HepG2 (cell line): Measurements from ENCODE around the gene PPP2R5E. TPM values are rescaled to one million over a fixed set of nuclear protein-coding genes. Genes with fewer than 3 reads are reported as not detected.

Source experiments
- ATAC-seq: fragments of 200-7000 bp; cut with Tn5 transposase; 3 replicates; pipeline ENCODE4 v1.9.1; 2020; ENCODE audit warnings: mild to moderate bottlenecking, moderate library complexity
- BruUV-seq: library from RNA; stranded (reverse); fragments of 400-500 nt; replicated peaks from 2 replicates; lab custom pipeline; 2021; lab: Mats Ljungman, UMichigan
- CTCF ChIA-PET: fragments of 300-600 bp; formaldehyde crosslinking; extraction: SDS; loops from one replicate; lab custom pipeline; 2021; ENCODE audit warnings: low total read pairs, inconsistent platforms, low intra/inter-chr PET ratio; lab: Yijun Ruan, JAX
- POLR2A ChIA-PET: fragments of 350-600 bp; sonication (Branson Sonifier 250); formaldehyde crosslinking; loops from one replicate; lab custom pipeline; 2020; ENCODE audit warnings: antibody characterized with exemption, inconsistent platforms; lab: Yijun Ruan, JAX
- DNase-seq: peaks from one replicate; pipeline ENCODE4 v3.0.0-alpha.2; 2015; ENCODE audit warnings: low spot score
- FAIRE-seq: peaks from 3 replicates; lab custom pipeline; 2011; peaks lifted over from hg19 to GRCh38; lab: Jason Lieb, UNC
- H2AFZ ChIP-seq: one replicate; pipeline ENCODE4 v1.6.1; 2011; ENCODE audit warnings: low read length, inconsistent platforms
- H3K27ac ChIP-seq: fragments of 300-600 bp; 3 replicates; pipeline ENCODE4 v1.8.0; 2011; ENCODE audit warnings: mixed run types, mild to moderate bottlenecking, mixed read lengths, low read length, inconsistent platforms; ENCODE audit not compliant: insufficient read depth; ENCODE audit errors: extremely low read length
- H3K27me3 ChIP-seq, 2 experiments: fragments of 200-600 bp in 1 of 2; 2 replicates in 1 of 2; 3 replicates in 1 of 2; pipeline versions ENCODE4 v1.6.0 to v1.8.0; 2011; ENCODE audit warnings: low read length in 2 of 2, mild to moderate bottlenecking in 2 of 2, moderate library complexity in 2 of 2, inconsistent platforms in 1 of 2; ENCODE audit not compliant: insufficient read depth in 2 of 2, control insufficient read depth in 1 of 2
- H3K36me3 ChIP-seq, 2 experiments: fragments of 200-600 bp in 1 of 2; replicated peaks in 1 of 2; 2 replicates in 1 of 2; 3 replicates in 1 of 2; pipeline versions ENCODE4 v1.5.1 to v1.8.0; 2011; ENCODE audit warnings: low read length in 2 of 2, inconsistent platforms in 1 of 2; ENCODE audit not compliant: insufficient read depth in 2 of 2, control insufficient read depth in 1 of 2
- H3K4me1 ChIP-seq: 2 replicates; pipeline ENCODE4 v1.5.1; 2012; ENCODE audit warnings: low read length, inconsistent platforms; ENCODE audit not compliant: insufficient read depth
- H3K4me2 ChIP-seq: 2 replicates; pipeline ENCODE4 v1.6.0; 2011; ENCODE audit warnings: low read depth, low read length, inconsistent platforms
- H3K4me3 ChIP-seq, 3 experiments: fragments of 200-600 bp in 1 of 3; sonication (generic), shearing (Covaris generic) in 1 of 3; replicated peaks in 1 of 3; 2 replicates each; pipeline ENCODE4 v1.5.1; 2011 to 2016; ENCODE audit warnings: low read length in 3 of 3, inconsistent platforms in 2 of 3, low read depth in 2 of 3, mild to moderate bottlenecking in 2 of 3, control low read depth in 1 of 3, mixed read lengths in 1 of 3; ENCODE audit not compliant: insufficient read depth in 1 of 3
- H3K79me2 ChIP-seq: one replicate; pipeline ENCODE4 v1.6.1; 2011; ENCODE audit warnings: low read length, inconsistent platforms; ENCODE audit not compliant: insufficient read depth
- H3K9ac ChIP-seq: 2 replicates; pipeline ENCODE4 v1.6.0; 2011; ENCODE audit warnings: mild to moderate bottlenecking, low read depth, low read length, inconsistent platforms; ENCODE audit not compliant: insufficient read depth
- H3K9me3 ChIP-seq: 2 replicates; pipeline ENCODE4 v1.5.1; 2012; ENCODE audit warnings: mild to moderate bottlenecking, low read length
- H4K20me1 ChIP-seq: 2 replicates; pipeline ENCODE4 v1.6.0; 2011; ENCODE audit warnings: inconsistent platforms, mild to moderate bottlenecking, low read length, moderate library complexity; ENCODE audit not compliant: insufficient read depth
- FOXK2 ChIP-seq: fragments of 450-650 bp; IDR thresholded peaks from 2 replicates; pipeline ENCODE4 v1.6.1; 2016
- GTF2F1 ChIP-seq: fragments of 150-350 bp; IDR thresholded peaks from 2 replicates; pipeline ENCODE4 v1.6.1; 2014; ENCODE audit warnings: low read length
- HIVEP1 ChIP-seq: sonication (generic); formaldehyde crosslinking; IDR thresholded peaks from 2 replicates; pipeline ENCODE4 v1.4.0; 2020; ENCODE audit warnings: mild to moderate bottlenecking, missing genetic modification reagents
- SPEN ChIP-seq: sonication (generic); formaldehyde crosslinking; IDR thresholded peaks from 2 replicates; pipeline ENCODE4 v1.5.1; 2020; ENCODE audit warnings: low read depth, mild to moderate bottlenecking, missing genetic modification reagents
- STAG1 ChIP-seq: sonication (generic); formaldehyde crosslinking; IDR thresholded peaks from 2 replicates; pipeline ENCODE4 v1.4.0; 2020; ENCODE audit warnings: missing genetic modification reagents
- ZBTB21 ChIP-seq: sonication (generic); formaldehyde crosslinking; IDR thresholded peaks from 2 replicates; pipeline ENCODE4 v1.4.0; 2020; ENCODE audit warnings: missing genetic modification reagents
- ZBTB38 ChIP-seq: sonication (generic); formaldehyde crosslinking; IDR thresholded peaks from 2 replicates; pipeline ENCODE4 v1.5.1; 2020; ENCODE audit warnings: mild to moderate bottlenecking, missing genetic modification reagents
- ZNF572 ChIP-seq: sonication (generic); formaldehyde crosslinking; IDR thresholded peaks from 2 replicates; pipeline ENCODE4 v1.5.1; 2020; ENCODE audit warnings: mild to moderate bottlenecking, missing genetic modification reagents
- ZNF577 ChIP-seq: sonication (generic); formaldehyde crosslinking; IDR thresholded peaks from 2 replicates; pipeline ENCODE4 v1.4.0; 2020; ENCODE audit warnings: mild to moderate bottlenecking, low read depth, missing genetic modification reagents, borderline replicate concordance
- ZNF672 ChIP-seq: sonication (generic); formaldehyde crosslinking; IDR thresholded peaks from 2 replicates; pipeline ENCODE4 v1.8.1; 2022; ENCODE audit warnings: missing genetic modification reagents
- ZNF678 ChIP-seq: sonication (generic); formaldehyde crosslinking; IDR thresholded peaks from 2 replicates; pipeline ENCODE4 v1.4.0; 2020; ENCODE audit warnings: mild to moderate bottlenecking, missing genetic modification reagents
- ZNF775 ChIP-seq: sonication (generic); formaldehyde crosslinking; IDR thresholded peaks from 2 replicates; pipeline ENCODE4 v1.4.0; 2020; ENCODE audit warnings: missing genetic modification reagents, mild to moderate bottlenecking, moderate library complexity, borderline replicate concordance
- WGBS: methylation state at CpG from one replicate; pipeline ENCODE4 v1.1.6; 2017; ENCODE audit warnings: low lambda C conversion rate; 5-methylcytosine and 5-hydroxymethylcytosine counted together
- in situ Hi-C: cut with HindIII; loops from 2 replicates; pipeline ENCODE4 v1.10.0; 2017; ENCODE audit warnings: low pct_unique_long_range_greater_than_20kb; ENCODE audit not compliant: extremely low pct_ligation_motif_present
- intact Hi-C: fragments of 100-400 bp; cut with micrococcal nuclease; formaldehyde crosslinking; loops from one replicate; pipeline ENCODE4 v1.10.0; 2022; ENCODE audit not compliant: unreplicated experiment
- polyA plus RNA-seq, 8 experiments: library from polyadenylated mRNA; depleted of rRNA in 3 of 8; stranded (reverse) in 7 of 8; unstranded in 1 of 8; fragments of >200 nt; fragmentation: Illumina TruSeq in 4 of 8; extraction: Trizol in 4 of 8; gene quantifications; 2 replicates each; pipeline versions ENCODE4 v1.2.1 to v1.2.3, GENCODE V29; 2011 to 2016; ENCODE audit warnings: low read depth in 4 of 8, missing spikeins in 1 of 8, mixed read lengths in 1 of 8; ENCODE audit not compliant: insufficient read depth in 1 of 8
- total RNA-seq, 5 experiments: library from RNA; depleted of rRNA; stranded (reverse); fragments of >200 nt; fragmentation: Illumina TruSeq; extraction: Trizol; gene quantifications; 2 replicates each; pipeline ENCODE4 v1.2.3, GENCODE V29; 2016; ENCODE audit warnings: low read depth in 1 of 5
- TF ChIP-seq, protein P1 (sequence below): conservative IDR thresholded peaks from 2 replicates; pipeline ENCODE4 v1.6.1; 2018; ENCODE audit warnings: missing genetic modification reagents
- TF ChIP-seq, protein P2 (sequence below): sonication (generic); formaldehyde crosslinking; IDR thresholded peaks from 2 replicates; pipeline ENCODE4 v1.9.0; 2021; ENCODE audit warnings: mild to moderate bottlenecking, missing genetic modification reagents
- TF ChIP-seq, protein P3 (sequence below): sonication (generic); formaldehyde crosslinking; IDR thresholded peaks from 2 replicates; pipeline ENCODE4 v1.5.1; 2020; ENCODE audit warnings: missing genetic modification reagents, mild to moderate bottlenecking, borderline replicate concordance

Gene PPP2R5E
- total and polyA plus RNA-seq, 2 of the 13 experiments (the other 11 are each of a cell fraction or from before 2014, with no cell fraction given) = 8.9 to 11.0 TPM

DNA sequence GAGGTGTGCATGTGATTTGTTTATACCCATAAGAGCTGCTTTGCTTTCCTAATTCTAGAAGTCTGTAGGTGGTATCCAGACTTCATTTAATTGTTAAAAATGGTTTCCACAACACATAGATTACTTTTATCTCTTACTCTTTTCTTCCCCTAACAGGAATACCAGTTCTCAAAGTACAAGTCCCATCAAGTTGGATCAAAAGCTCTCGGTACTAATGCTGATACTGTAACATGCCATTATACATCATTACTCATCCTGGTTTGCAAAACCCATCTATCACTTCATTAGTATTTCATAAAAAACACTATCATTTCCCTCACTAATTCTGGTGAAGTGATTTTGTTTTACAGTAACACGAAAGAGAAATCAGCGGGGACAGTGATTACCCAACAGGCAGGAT is 94.3 kb downstream of the PPP2R5E start (continued):
- TF ChIP-seq, protein P1, sequence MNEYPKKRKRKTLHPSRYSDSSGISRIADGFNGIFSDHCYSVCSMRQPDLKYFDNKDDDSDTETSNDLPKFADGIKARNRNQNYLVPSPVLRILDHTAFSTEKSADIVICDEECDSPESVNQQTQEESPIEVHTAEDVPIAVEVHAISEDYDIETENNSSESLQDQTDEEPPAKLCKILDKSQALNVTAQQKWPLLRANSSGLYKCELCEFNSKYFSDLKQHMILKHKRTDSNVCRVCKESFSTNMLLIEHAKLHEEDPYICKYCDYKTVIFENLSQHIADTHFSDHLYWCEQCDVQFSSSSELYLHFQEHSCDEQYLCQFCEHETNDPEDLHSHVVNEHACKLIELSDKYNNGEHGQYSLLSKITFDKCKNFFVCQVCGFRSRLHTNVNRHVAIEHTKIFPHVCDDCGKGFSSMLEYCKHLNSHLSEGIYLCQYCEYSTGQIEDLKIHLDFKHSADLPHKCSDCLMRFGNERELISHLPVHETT (CRISPR knock-in tag) = no peak
- no peak for TF ChIP-seq ZNF672 (CRISPR knock-in tag)
- TF ChIP-seq ZNF577 (CRISPR knock-in tag) = no peak
- TF ChIP-seq ZNF775 = no peak
- TF ChIP-seq, all 625 proteins: peak for 0

DNA sequence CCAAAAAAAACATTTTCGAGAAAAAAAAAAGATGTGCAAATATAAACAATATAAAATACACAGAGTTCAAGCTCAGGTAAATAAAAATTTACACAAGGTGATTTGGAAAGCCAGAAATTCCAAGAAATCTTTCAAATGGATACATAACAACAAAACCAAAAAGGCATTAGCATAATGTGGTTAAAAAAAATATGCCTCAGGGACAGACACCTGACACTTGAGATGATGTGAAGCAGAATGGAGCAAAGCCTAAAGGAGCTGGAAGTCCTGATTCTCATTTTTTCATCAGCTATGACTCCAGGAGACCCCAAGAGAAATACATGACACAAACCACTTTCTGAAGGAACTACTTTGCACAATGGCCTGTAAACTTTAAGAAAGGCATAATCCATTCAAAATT is 98.6 kb downstream of the PPP2R5E start:
- ChIA-PET POLR2A (no interaction called here), CTCF (no interaction called here)
- no peaks in the 10 kb centered on the region for H3K9me3 ChIP-seq
- no peak overlapping the region for H3K4me3 ChIP-seq
- no peak overlapping the region for H3K4me2 ChIP-seq
- in situ Hi-C loops (no loop called here), intact Hi-C loops (no loop called here)
- no peak overlapping the region for H2AFZ ChIP-seq
- H3K79me2 ChIP-seq = peaks cover 12% of the 10 kb centered on the region
- DNase-seq (no peak), FAIRE-seq (no peak), ATAC-seq (no peak)
- no peaks in the 10 kb centered on the region for H4K20me1 ChIP-seq
- no peak overlapping the region for H3K27ac ChIP-seq
- 82% methylated on average over 1 of the region's 1 CpG for WGBS
- H3K4me1 ChIP-seq = no peaks in the 10 kb centered on the region
- no peaks in the 10 kb centered on the region for H3K27me3 ChIP-seq
- BruUV-seq = no TSS peak
- H3K36me3 ChIP-seq = peaks cover 1 to 3% of the 10 kb centered on the region in 2 experiments; a peak in 2 of 5 replicates
- no peak overlapping the region for H3K9ac ChIP-seq
- no peak for TF ChIP-seq ZBTB21 (CRISPR knock-in tag)
- TF ChIP-seq SPEN (CRISPR knock-in tag) = no peak
- TF ChIP-seq HIVEP1 = no peak
- no peak for TF ChIP-seq STAG1 (CRISPR knock-in tag)
- TF ChIP-seq, protein P2, sequence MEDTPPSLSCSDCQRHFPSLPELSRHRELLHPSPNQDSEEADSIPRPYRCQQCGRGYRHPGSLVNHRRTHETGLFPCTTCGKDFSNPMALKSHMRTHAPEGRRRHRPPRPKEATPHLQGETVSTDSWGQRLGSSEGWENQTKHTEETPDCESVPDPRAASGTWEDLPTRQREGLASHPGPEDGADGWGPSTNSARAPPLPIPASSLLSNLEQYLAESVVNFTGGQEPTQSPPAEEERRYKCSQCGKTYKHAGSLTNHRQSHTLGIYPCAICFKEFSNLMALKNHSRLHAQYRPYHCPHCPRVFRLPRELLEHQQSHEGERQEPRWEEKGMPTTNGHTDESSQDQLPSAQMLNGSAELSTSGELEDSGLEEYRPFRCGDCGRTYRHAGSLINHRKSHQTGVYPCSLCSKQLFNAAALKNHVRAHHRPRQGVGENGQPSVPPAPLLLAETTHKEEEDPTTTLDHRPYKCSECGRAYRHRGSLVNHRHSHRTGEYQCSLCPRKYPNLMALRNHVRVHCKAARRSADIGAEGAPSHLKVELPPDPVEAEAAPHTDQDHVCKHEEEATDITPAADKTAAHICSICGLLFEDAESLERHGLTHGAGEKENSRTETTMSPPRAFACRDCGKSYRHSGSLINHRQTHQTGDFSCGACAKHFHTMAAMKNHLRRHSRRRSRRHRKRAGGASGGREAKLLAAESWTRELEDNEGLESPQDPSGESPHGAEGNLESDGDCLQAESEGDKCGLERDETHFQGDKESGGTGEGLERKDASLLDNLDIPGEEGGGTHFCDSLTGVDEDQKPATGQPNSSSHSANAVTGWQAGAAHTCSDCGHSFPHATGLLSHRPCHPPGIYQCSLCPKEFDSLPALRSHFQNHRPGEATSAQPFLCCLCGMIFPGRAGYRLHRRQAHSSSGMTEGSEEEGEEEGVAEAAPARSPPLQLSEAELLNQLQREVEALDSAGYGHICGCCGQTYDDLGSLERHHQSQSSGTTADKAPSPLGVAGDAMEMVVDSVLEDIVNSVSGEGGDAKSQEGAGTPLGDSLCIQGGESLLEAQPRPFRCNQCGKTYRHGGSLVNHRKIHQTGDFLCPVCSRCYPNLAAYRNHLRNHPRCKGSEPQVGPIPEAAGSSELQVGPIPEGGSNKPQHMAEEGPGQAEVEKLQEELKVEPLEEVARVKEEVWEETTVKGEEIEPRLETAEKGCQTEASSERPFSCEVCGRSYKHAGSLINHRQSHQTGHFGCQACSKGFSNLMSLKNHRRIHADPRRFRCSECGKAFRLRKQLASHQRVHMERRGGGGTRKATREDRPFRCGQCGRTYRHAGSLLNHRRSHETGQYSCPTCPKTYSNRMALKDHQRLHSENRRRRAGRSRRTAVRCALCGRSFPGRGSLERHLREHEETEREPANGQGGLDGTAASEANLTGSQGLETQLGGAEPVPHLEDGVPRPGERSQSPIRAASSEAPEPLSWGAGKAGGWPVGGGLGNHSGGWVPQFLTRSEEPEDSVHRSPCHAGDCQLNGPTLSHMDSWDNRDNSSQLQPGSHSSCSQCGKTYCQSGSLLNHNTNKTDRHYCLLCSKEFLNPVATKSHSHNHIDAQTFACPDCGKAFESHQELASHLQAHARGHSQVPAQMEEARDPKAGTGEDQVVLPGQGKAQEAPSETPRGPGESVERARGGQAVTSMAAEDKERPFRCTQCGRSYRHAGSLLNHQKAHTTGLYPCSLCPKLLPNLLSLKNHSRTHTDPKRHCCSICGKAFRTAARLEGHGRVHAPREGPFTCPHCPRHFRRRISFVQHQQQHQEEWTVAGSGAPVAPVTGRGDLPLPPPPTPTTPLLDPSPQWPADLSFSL (CRISPR knock-in tag) = no peak
- no peak for TF ChIP-seq GTF2F1
- TF ChIP-seq, protein P3, sequence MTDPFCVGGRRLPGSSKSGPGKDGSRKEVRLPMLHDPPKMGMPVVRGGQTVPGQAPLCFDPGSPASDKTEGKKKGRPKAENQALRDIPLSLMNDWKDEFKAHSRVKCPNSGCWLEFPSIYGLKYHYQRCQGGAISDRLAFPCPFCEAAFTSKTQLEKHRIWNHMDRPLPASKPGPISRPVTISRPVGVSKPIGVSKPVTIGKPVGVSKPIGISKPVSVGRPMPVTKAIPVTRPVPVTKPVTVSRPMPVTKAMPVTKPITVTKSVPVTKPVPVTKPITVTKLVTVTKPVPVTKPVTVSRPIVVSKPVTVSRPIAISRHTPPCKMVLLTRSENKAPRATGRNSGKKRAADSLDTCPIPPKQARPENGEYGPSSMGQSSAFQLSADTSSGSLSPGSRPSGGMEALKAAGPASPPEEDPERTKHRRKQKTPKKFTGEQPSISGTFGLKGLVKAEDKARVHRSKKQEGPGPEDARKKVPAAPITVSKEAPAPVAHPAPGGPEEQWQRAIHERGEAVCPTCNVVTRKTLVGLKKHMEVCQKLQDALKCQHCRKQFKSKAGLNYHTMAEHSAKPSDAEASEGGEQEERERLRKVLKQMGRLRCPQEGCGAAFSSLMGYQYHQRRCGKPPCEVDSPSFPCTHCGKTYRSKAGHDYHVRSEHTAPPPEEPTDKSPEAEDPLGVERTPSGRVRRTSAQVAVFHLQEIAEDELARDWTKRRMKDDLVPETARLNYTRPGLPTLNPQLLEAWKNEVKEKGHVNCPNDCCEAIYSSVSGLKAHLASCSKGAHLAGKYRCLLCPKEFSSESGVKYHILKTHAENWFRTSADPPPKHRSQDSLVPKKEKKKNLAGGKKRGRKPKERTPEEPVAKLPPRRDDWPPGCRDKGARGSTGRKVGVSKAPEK (CRISPR knock-in tag) = no peak
- TF ChIP-seq ZBTB38 (CRISPR knock-in tag) = no peak
- TF ChIP-seq ZNF572 (CRISPR knock-in tag) = no peak
- TF ChIP-seq ZNF678 (CRISPR knock-in tag) = no peak
- TF ChIP-seq FOXK2 = no peak
